Fibroblast of peridontal ligament (primary cell): Measurements from ENCODE around the gene KRT10.
A peak's percentile ranks its signal among the peaks of the same experiment; 100 is the strongest.

Experiments used
- DNase-seq: peaks from one replicate; pipeline ENCODE4 v3.0.0-alpha.2; 2010; ENCODE audit errors: extremely low read depth

KRT10 gene

GRCh38 chr17:40809721-40810421 lies 12.5 kb downstream of the KRT10 start:
- peak; percentile 67 for DNase-seq

DNA sequence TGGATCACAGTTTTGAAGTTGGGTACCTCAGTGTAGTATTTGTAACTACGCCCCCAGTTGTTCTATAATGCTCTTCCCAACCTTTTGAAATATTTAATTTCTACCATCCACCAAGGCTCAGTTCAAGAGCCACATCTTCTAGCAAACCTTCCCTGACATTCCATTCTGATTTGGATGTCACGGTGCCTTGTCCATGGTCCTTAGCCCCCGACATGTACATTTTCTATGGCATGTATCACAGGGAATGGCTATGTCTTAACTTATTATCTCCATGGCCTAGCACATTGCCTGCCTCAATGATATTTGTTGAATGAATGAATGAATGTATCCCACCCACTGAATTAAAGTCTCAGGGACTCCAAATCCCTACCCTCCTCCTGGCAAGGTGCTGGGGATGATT lies 16.3 kb downstream of the KRT10 start:
- no peak for DNase-seq

GRCh38 chr17:40803617-40804082 lies 18.8 kb downstream of the KRT10 start:
- DNase-seq, result peak; percentile 78

- DNase-seq, result no peak
These were observed 21.3 kb downstream of the KRT10 start for GRCh38 chr17:40801157-40801556.

DNA sequence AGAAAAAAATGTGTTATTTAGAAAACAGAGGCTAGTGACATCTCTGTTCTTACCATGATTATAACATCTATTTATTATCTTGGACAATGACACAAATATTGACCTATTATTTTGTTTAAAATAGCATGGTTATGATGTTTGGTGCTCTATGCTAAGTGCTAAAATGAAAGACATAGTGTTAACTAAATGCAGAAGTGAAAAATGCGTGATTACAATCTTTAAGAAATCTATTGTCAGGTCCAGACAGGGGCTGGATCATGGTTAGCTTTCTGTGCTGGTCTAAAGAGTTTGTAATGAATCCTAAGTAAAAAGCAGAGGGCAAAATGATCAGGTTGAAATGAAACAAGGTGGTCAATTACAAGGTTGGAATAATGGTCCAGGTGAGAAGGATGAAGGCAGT lies 22.0 kb downstream of the KRT10 start:
- DNase-seq, result no peak

GRCh38 chr17:40799859-40800258 lies 22.6 kb downstream of the KRT10 start, which contains the start of gene KRT28:
Gene KRT28 (minus strand): TSS chr17:40799959. CDS start chr17:40799893, 66 bp downstream.
- DNase-seq, result no peak

DNA sequence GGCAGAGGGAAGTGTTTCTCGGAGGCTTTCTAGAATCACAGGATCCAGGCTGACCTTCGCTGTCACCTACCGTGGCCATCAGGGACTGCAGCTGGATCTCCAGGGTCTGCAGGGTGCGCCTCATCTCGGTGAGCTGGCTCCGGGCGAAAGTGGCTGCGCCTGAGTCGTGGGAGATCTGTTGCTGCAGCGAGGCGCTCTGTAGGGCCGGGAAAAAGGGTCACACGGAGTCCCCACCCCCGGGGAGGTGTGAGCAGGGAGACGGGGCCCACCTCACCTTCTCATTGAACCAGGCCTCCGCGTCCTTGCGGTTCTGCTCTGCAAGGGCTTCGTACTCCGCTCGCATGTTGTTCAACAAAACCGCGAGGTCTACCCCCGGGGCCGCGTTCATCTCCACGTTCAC lies 25.6 kb downstream of the KRT10 start:
- DNase-seq, result no peak

DNA sequence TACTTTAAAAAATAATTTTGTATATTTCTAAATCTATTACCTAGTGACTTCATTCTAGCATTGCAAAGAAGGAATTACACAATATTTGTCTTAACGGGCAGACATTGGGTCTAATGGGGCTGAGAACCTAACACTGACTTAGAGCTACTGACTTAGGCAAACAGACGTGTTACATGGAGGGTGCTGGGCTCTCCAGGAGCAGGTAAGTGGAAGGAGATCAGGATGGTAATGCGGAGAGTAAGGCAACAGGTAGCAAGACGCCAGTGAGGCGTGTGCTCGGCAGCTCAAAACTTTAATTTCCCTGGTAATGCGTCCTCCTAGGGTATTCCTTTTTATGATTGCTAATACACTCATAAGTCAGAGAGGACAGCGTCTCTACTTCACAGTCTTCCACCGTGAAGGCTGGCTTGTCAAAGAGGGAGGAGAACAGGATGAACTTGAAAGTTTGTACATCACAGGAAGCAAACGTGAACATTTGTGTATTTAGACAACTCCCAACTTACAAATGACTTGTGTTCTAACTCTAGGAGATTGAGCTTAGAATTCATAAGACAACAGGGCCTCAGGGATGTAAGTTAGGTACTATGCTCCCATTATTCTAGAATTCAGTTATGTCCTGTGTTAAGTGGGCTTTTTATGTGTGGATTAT lies 27.3 kb downstream of the KRT10 start:
- no peak for DNase-seq

- DNase-seq, result no peak
These were observed 27.9 kb downstream of the KRT10 start for GRCh38 chr17:40794466-40794865.

DNA sequence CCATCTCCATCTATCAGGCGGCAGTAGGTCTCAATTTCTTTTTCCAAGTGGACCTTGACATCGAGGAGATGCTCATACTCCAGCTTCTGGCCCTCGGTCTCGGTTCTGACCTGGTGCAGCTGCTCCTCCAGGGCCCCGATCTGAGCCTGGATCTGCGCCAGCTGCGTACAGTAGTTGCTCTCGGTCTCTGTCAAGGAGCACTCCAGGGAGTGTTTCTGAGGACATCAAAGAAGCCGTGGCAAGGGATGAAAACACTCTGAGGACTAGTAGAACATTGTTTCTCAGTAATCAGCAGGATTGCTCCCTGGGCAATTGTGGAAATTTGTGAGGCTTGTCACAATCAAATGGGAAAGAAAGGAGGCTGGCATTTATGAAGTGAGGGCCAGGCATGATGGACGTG lies 28.6 kb downstream of the KRT10 start:
- DNase-seq, result no peak

DNA sequence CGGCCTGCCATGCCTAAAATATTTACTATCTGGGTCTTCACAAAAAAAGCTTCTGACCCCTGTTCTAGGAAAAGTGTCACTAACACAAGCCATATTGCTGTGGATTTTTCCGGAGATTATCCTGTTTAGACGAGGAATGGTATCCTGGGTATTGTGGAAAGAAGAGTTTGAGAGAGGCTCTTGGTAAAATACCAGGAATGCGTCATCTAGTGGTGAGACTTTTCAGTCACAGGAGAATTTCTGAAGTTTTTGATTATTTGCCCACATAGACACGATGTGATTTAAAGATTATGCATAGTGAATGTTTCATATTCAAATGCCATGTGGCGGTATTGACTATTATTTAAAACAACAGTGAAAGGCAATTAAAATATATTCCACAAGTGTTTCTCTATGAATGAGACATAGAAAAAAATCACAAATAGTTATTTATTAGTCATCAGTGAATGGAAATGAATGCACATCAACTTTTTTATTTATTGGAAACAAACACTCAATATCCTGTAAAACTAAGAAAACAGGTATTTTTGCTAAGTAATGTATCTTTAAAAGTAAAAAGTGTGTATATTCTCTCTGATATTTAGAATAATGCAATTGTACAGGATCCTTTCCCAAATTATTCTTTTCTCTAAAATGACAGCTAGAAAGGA lies 30.5 kb downstream of the KRT10 start:
- peak; percentile 83 for DNase-seq

GRCh38 chr17:40791111-40791510 lies 31.3 kb downstream of the KRT10 start:
- DNase-seq, result peak; percentile 88

GRCh38 chr17:40782450-40782849 lies 40.0 kb downstream of the KRT10 start, which contains the start of gene KRT27:
Gene KRT27 (minus strand): TSS chr17:40782550. CDS start chr17:40782493, 57 bp downstream.
- no peak for DNase-seq

DNA sequence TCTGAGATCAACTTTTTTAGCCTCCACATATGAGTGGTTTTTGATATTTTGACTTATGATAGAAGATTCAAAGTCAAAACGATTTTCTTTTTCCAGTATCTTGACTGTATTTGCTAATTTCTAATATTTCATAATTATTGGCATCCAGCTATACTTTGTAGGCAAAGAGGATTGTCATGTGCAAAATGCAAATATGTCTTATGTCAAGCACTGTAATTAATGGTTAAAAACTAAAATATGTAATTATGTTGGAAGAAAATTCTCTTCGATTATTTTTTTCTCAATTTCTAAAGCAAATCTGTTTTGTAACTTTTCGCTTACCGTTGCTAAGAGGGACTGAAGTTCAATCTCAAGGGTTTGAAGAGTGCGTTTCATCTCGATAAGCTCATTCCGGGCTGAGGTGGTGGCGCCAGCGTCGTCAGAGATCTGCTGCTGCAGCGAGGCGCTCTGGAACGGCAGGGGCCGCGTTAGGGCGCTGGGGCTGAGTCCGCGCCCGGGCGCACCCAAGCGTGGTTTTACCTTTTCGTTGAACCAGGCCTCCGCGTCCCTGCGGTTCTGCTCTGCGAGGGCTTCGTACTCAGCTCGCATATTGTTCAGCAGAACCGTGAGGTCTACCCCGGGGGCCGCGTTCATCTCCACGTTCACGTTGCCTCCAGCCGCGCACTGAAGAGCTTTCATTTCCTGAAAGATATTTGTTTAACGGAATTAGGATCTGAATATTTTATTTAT lies 43.1 kb downstream of the KRT10 start:
- no peak for DNase-seq

DNA sequence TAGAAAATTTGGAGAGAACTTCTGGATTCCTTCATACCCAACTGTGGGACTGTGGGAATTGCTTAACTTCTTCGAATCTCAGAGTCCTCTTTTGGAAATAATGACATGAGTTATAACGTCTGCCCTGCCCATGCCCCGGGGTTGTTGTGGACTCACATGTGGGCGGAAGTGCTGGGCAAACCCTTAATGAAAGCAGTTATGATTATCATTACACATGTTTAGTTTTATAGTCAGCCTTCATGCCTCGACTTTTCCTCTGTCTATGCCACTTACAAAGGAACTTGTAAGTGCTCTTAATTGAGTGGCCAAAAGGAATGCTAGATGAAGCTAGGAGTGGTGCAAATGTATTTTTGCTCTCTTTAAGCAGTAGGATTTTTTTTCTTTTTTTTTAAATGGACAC lies 44.0 kb downstream of the KRT10 start:
- DNase-seq, result no peak

DNA sequence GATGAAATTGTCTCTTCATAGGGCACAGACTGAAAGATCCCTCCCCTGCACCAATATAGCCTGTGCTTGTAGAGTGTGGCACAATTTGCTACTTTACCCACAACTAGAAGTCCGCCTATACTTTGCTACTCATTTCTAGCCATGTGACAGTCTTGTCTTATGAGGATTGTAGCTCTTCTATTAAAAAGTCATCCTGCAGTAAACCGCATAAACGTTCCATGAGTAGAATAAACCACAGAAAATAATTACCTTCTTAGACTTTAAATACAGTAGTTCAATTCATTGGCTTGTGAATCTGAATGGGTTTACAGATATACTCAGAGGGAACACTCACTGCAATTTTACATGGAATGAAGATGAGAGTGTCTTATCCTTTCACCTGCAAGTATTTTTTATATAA lies 44.4 kb downstream of the KRT10 start:
- no peak for DNase-seq

GRCh38 chr17:40777459-40777858 lies 45.0 kb downstream of the KRT10 start:
- no peak for DNase-seq

- DNase-seq, result no peak
These were observed 46.5 kb downstream of the KRT10 start for GRCh38 chr17:40775945-40776344.

GRCh38 chr17:40772101-40772500 lies 50.3 kb downstream of the KRT10 start, which contains the start of gene KRT26:
Gene KRT26 (minus strand): TSS chr17:40772201. CDS start chr17:40772113, 88 bp downstream.
- no peak for DNase-seq
